AG09309 (cell line): ENCODE measurements around the gene FAM168A.

ENCODE experiments used
- DNase-seq: peaks from one replicate; pipeline ENCODE4 v3.0.0-alpha.2; 2010; ENCODE audit warnings: low read depth
- H3K4me3 ChIP-seq: 2 replicates; pipeline ENCODE4 v1.5.1; 2011; ENCODE audit warnings: mild to moderate bottlenecking, low read depth, low read length, moderate library complexity; ENCODE audit not compliant: control insufficient read depth
- TF ChIP-seq, protein P1 (sequence below): IDR thresholded peaks from 2 replicates; pipeline ENCODE4 v1.5.1; 2011; ENCODE audit warnings: mild to moderate bottlenecking, low read depth, low read length, inconsistent platforms; ENCODE audit not compliant: insufficient read depth, control insufficient read depth; ENCODE audit errors: missing control alignments

Gene FAM168A

DNA sequence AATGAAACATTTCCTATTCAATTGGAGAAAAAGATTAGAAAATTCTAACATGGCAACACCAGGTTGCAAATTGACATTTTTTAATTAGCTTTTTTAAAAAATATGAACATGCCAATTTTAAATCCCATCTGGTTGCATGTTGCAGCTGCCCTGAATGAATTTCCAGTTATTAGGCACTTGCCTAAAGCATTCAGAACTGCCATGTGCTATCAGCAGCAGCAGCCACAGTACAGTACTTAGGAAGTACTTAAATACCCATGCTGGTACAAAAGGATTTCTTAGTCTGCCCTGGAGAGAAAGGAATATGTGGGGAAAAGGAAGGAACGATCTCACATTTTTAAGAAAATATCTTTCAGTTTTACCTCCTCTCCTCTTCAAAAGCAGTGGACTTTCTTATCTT lies 46.2 kb downstream of the FAM168A start:
- H3K4me3 ChIP-seq, result no peak overlapping the region
- no peak for DNase-seq
- TF ChIP-seq, protein P1, sequence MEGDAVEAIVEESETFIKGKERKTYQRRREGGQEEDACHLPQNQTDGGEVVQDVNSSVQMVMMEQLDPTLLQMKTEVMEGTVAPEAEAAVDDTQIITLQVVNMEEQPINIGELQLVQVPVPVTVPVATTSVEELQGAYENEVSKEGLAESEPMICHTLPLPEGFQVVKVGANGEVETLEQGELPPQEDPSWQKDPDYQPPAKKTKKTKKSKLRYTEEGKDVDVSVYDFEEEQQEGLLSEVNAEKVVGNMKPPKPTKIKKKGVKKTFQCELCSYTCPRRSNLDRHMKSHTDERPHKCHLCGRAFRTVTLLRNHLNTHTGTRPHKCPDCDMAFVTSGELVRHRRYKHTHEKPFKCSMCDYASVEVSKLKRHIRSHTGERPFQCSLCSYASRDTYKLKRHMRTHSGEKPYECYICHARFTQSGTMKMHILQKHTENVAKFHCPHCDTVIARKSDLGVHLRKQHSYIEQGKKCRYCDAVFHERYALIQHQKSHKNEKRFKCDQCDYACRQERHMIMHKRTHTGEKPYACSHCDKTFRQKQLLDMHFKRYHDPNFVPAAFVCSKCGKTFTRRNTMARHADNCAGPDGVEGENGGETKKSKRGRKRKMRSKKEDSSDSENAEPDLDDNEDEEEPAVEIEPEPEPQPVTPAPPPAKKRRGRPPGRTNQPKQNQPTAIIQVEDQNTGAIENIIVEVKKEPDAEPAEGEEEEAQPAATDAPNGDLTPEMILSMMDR, result no peak

DNA sequence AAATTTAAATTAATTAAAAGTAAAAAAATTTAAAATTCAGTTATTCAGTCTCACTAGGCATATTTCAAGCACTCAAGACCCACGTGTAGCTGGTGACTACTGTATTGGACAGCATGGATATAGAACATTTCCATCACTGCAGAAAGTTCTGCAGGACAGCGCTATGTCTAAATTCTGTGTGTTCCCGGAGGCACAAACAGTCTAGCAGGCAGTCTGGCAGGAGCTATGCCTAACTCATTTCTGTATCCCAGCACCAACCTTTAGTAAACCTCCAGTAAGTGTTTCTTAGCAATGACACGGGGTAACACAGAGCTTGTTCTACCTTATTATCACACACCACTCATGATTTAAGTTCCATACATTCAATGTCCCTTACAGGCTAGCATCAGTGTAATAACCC lies 48.5 kb downstream of the FAM168A start:
- TF ChIP-seq, protein P1, result no peak
- DNase-seq, result no peak
- no peak overlapping the region for H3K4me3 ChIP-seq

DNA sequence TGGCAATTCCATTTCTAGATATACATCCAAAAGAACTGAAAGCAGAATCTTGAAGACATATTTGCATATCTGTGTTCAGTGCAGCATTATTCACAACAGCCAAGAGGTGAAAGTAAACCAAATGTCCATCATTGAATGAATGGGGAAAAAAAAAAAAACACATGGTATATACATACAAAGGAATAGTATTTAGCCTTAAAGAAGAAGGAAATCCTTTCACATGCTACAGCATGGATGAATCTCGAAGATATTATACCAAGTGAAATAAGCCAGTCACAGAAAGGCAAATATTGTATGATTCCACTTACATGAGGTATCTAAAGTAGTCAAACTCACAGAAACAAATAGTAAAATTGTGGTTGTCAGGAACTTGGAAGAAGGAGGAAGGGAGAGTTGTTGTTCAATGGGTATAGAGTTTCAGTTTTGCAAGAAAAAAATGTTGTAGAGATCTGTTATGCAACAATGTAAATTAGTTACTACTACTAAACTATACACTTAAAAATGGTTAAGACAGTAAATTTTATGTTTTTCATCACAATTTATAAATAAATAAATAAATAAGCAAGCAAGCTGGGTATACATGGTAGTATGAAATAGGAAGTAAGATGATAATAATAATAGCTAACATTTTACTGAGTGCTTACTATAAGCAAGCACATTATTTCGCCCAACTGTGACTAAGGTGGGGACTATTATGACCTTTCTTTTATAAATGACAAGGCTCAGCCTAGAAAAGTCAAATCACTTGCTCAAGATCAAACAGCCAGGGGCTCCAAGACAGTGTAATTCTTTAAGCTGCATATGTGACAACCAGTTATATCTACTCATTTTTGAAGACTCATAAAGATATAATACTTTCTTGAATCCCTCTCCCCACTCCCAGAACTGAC lies 50.0 kb downstream of the FAM168A start:
- DNase-seq, result no peak

DNA sequence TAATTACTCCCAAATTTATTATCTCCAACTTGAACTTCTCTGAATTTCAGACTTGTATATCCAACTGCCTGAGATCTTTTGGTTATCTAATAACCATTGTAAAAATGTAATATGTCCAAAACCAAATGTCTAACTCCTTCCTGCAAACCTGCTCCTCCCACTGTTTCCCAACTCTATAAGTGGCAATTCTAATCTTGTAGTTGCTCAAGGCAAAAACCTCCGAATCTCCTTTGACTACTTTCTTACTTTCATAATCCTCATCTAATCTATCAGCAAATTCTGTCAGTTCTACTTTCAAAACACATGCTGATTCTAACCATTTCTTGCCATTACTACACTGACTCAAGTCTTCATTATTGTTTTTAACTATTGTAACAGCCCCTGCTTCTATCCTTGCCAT lies 55.7 kb downstream of the FAM168A start:
- H3K4me3 ChIP-seq, result no peak overlapping the region
- TF ChIP-seq, protein P1, result no peak
- no peak for DNase-seq

More for the DNA sequence above, 50.0 kb downstream of the FAM168A start:
- H3K4me3 ChIP-seq, result no peak overlapping the region
- TF ChIP-seq, protein P1, result no peak

DNA sequence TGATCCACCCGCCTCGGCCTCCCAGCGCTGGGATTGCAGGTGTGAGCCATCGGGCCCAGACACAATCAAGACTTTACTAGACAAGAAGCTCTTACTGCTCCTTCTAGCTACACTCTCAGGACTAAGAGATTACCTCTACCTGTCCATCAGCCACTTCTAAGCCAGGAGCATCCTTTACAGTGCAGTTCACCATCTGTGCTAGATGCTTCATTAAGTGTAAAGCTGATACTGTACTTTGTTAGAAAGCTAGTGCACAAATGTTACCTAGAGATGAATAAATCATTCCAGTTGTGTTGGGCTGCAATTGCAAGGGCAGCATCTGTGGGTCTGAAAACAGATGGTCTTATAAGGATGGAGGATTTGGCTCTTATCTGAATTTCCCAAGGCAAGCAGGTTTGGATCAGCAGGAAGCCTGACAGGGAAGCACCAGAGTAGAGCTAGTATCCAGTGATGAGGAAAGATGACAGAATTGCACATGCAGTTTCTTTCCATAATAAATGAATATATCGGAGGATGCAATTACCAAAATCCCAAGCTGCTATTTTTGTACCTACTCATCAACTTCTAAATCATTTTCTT lies 58.3 kb downstream of the FAM168A start:
- no peak for DNase-seq
- TF ChIP-seq, protein P1, result no peak
- H3K4me3 ChIP-seq, result no peak overlapping the region

DNA sequence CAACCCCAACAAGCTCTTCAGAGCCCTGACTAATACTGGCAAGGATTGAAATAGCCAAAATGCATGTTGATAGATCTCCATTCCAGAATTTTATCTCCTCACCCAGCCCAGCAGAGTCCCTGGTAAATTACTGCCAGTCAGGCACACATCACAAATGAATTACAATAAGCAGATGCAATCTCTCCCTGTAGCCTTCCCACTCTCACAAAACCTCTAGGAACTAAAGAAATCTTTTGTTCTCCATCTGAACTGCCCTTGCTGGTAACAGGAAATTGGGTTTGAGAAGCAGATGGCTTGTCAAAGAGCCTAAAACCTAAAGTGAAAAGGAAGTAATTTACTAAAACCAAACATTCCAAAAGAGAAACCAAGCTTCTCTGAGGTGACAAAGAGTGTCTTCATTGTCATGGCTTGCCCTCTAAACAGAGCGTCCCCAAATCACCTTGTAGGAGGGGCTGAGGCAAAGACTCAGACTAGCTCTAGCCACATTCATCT lies 59.5 kb downstream of the FAM168A start:
- no peak for DNase-seq
- TF ChIP-seq, protein P1, result no peak
- H3K4me3 ChIP-seq, result no peak overlapping the region
